GM12878 (cell line): ENCODE results near the gene EDNRB. TPM values are rescaled to one million over a fixed set of nuclear protein-coding genes. Genes with fewer than 3 reads are reported as not detected.

Experiments used
- ATAC-seq: fragments of 200-7000 bp; cut with Tn5 transposase; 3 replicates; pipeline ENCODE4 v1.9.1; 2020; ENCODE audit warnings: mild to moderate bottlenecking, moderate library complexity
- BruUV-seq: library from RNA; stranded (reverse); fragments of 400-500 nt; replicated peaks from 2 replicates; lab custom pipeline; 2021; lab: Mats Ljungman, UMichigan
- CTCF ChIA-PET: fragments of 300-600 bp; sonication (Branson Sonifier 250); formaldehyde crosslinking; extraction: SDS; loops from one replicate; lab custom pipeline; 2021; ENCODE audit warnings: inconsistent platforms; lab: Yijun Ruan, JAX
- POLR2A ChIA-PET: fragments of 350-600 bp; formaldehyde crosslinking; extraction: SDS; loops from one replicate; lab custom pipeline; 2021; ENCODE audit warnings: inconsistent platforms; lab: Charles Lee
- RAD21 ChIA-PET: fragments of 300-600 bp; sonication (Branson Sonifier 250); formaldehyde crosslinking; loops from one replicate; lab custom pipeline; 2023; ENCODE audit warnings: antibody characterized with exemption; ENCODE audit not compliant: unreplicated experiment; lab: Charles Lee
- SMC1A ChIA-PET: fragments of 300-600 bp; sonication (Branson Sonifier 250); formaldehyde crosslinking; loops from one replicate; lab custom pipeline; 2023; ENCODE audit not compliant: unreplicated experiment, uncharacterized antibody; lab: Charles Lee
- DNase-seq: peaks from one replicate; pipeline ENCODE4 v3.0.0-alpha.2; 2011; ENCODE audit warnings: low read depth, low spot score
- FAIRE-seq: peaks from 3 replicates; lab custom pipeline; 2011; peaks lifted over from hg19 to GRCh38; lab: Jason Lieb, UNC
- H2AFZ ChIP-seq: 2 replicates; pipeline ENCODE4 v1.6.0; 2011; ENCODE audit warnings: low read depth, low read length, control low read depth; ENCODE audit not compliant: control insufficient read depth
- H3K27ac ChIP-seq: 2 replicates; pipeline ENCODE4 v1.5.1; 2011; ENCODE audit warnings: control low read depth; ENCODE audit not compliant: control insufficient read depth, insufficient read depth
- H3K27me3 ChIP-seq, 2 experiments: replicated peaks in 1 of 2; 2 replicates each; pipeline versions ENCODE4 v1.6.0 to v1.6.1; 2011; ENCODE audit warnings: low read length in 1 of 2; ENCODE audit not compliant: control insufficient read depth in 2 of 2, insufficient read depth in 2 of 2
- H3K36me3 ChIP-seq, 2 experiments: 2 replicates each; pipeline ENCODE4 v1.5.1; 2011; ENCODE audit warnings: low read length in 1 of 2; ENCODE audit not compliant: control insufficient read depth in 2 of 2, insufficient read depth in 2 of 2
- H3K4me1 ChIP-seq: 2 replicates; pipeline ENCODE4 v1.6.1; 2011; ENCODE audit warnings: mild to moderate bottlenecking, low read length, moderate library complexity, mixed read lengths; ENCODE audit not compliant: control insufficient read depth, insufficient read depth
- H3K4me2 ChIP-seq: 2 replicates; pipeline ENCODE4 v1.6.0; 2011; ENCODE audit warnings: control low read depth; ENCODE audit not compliant: control insufficient read depth, insufficient read depth
- H3K4me3 ChIP-seq: fragments of 200-600 bp; sonication (generic); 2 replicates; pipeline ENCODE4 v1.5.1; 2016
- H3K79me2 ChIP-seq: 2 replicates; pipeline ENCODE4 v1.6.0; 2011; ENCODE audit warnings: low read length; ENCODE audit not compliant: control insufficient read depth, insufficient read depth
- H3K9ac ChIP-seq: 2 replicates; pipeline ENCODE4 v1.8.0; 2011; ENCODE audit warnings: low read length, control low read depth, mixed read lengths; ENCODE audit not compliant: control insufficient read depth, insufficient read depth
- H3K9me3 ChIP-seq: replicated peaks from 3 replicates; pipeline ENCODE4 v1.5.1; 2011; ENCODE audit warnings: mild to moderate bottlenecking, low read length; ENCODE audit not compliant: control insufficient read depth, insufficient read depth
- H4K20me1 ChIP-seq: 2 replicates; pipeline ENCODE4 v1.6.0; 2011; ENCODE audit not compliant: control insufficient read depth, insufficient read depth
- ATF7 ChIP-seq: fragments of 450-650 bp; IDR thresholded peaks from 2 replicates; pipeline ENCODE4 v1.6.1; 2016; ENCODE audit warnings: low read depth, mild to moderate bottlenecking
- HDAC2 ChIP-seq: fragments of 200-600 bp; sonication (generic); IDR thresholded peaks from 2 replicates; pipeline ENCODE4 v1.6.1; 2017
- MEF2B ChIP-seq: fragments of 450-650 bp; IDR thresholded peaks from 2 replicates; pipeline ENCODE4 v1.6.1; 2018; ENCODE audit warnings: mild to moderate bottlenecking, moderate library complexity; ENCODE audit not compliant: partially characterized antibody, poor library complexity, severe bottlenecking
- POLR2AphosphoS2 ChIP-seq: IDR thresholded peaks from 2 replicates; pipeline ENCODE4 v1.6.1; 2011; ENCODE audit warnings: low read depth, mild to moderate bottlenecking, low read length, improper control_type of control experiment, moderate library complexity
- RELB ChIP-seq: fragments of 450-650 bp; IDR thresholded peaks from 2 replicates; pipeline ENCODE4 v1.6.1; 2017; ENCODE audit warnings: low read depth, mild to moderate bottlenecking, moderate library complexity
- SKIL ChIP-seq: fragments of 450-650 bp; IDR thresholded peaks from 2 replicates; pipeline ENCODE4 v1.6.1; 2017; ENCODE audit warnings: mild to moderate bottlenecking, low read depth, inconsistent platforms; ENCODE audit not compliant: poor library complexity, severe bottlenecking
- TARDBP ChIP-seq: IDR thresholded peaks from 2 replicates; pipeline ENCODE4 v1.6.1; 2016; ENCODE audit warnings: borderline replicate concordance
- WGBS: methylation state at CpG from one replicate; pipeline ENCODE4 v1.1.6; 2016; ENCODE audit warnings: low lambda C conversion rate; ENCODE audit not compliant: insufficient replicate concordance, insufficient coverage; ENCODE audit errors: missing lambda C conversion rate; 5-methylcytosine and 5-hydroxymethylcytosine counted together
- in situ Hi-C: fragments of 300-500 bp; cut with MboI; formaldehyde crosslinking; loops from 9 replicates; pipeline ENCODE4 v1.14.3; 2018; ENCODE audit warnings: mixed read lengths
- intact Hi-C: fragments of 100-400 bp; cut with micrococcal nuclease; formaldehyde crosslinking; loops from one replicate; pipeline ENCODE4 v1.14.2; 2022; ENCODE audit not compliant: unreplicated experiment
- polyA plus RNA-seq, 11 experiments: library from polyadenylated mRNA; depleted of rRNA in 4 of 11; unstranded in 6 of 11; stranded (reverse) in 5 of 11; fragments of >200 nt; fragmentation: Nextera tagmentation in 4 of 11; fragmentation: Illumina TruSeq in 1 of 11; extraction: Ambion mirVana in 4 of 11; extraction: Trizol in 1 of 11; gene quantifications; 1 replicate in 1 of 11; 2 replicates in 10 of 11; pipeline versions ENCODE4 v1.2.1 to v1.2.3, GENCODE V29; 2011 to 2016; ENCODE audit warnings: inconsistent platforms in 2 of 11, missing spikeins in 2 of 11, low read depth in 1 of 11
- total RNA-seq, 4 experiments: library from RNA; depleted of rRNA in 3 of 4; stranded (reverse); fragments of >200 nt in 3 of 4; fragmentation: Illumina TruSeq in 1 of 4; extraction: Trizol in 1 of 4; gene quantifications; 2 replicates each; pipeline versions ENCODE4 v1.2.1 to v1.2.3, GENCODE V29; 2013 to 2021

The EDNRB gene
- total and polyA plus RNA-seq, 10 of the 15 experiments (the other 5 are each of a cell fraction or from before 2014, with no cell fraction given): not detected

GRCh38 chr13:77904031-77904430, 14.6 kb downstream of the EDNRB start:
- Histone ChIP-seq H3K4me2 (no peak overlapping the region), H3K27me3 (no peaks in the 10 kb centered on the region), H3K9me3 (no peaks in the 10 kb centered on the region; the same call in 2 of the 3 replicates), H4K20me1 (no peaks in the 10 kb centered on the region), H2AFZ (no peak overlapping the region), H3K9ac (no peak overlapping the region), H3K4me1 (no peaks in the 10 kb centered on the region), H3K79me2 (no peaks in the 10 kb centered on the region), H3K27ac (no peak overlapping the region), H3K4me3 (no peak overlapping the region), H3K36me3 (no peaks in the 10 kb centered on the region)
- no peak for FAIRE-seq
- WGBS: 66% methylated on average over 4 of the region's 4 CpGs
- in situ Hi-C loops: no loop called here
- intact Hi-C loops: no loop called here
- no TSS peak for BruUV-seq
- TF ChIP-seq POLR2AphosphoS2: no peak
- TF ChIP-seq MEF2B: no peak
- no peak for TF ChIP-seq SKIL
- TF ChIP-seq RELB: no peak
- TF ChIP-seq TARDBP: no peak
- no peak for TF ChIP-seq ATF7
- TF ChIP-seq HDAC2: no peak
- ChIA-PET RAD21 (no interaction called here), POLR2A (no interaction called here), SMC1A (interaction anchor here (0.8 to 1.4 kb wide), 2 partner anchors 11 to 217 kb away, joined by 3 read pairs; no protein-coding TSS in a partner anchor), CTCF (interaction anchor here (1.7 kb wide), 1 partner anchor 234 kb away, joined by 4 read pairs; no protein-coding TSS in a partner anchor)
- DNase-seq: no peak
- no peak for ATAC-seq
